OCI-LY1 (cell line): ENCODE results near the gene SSH3.
A peak's percentile ranks its signal among the peaks of the same experiment; 100 is the strongest.

Source experiments
- H2AFZ ChIP-seq: fragments of 200-600 bp; sonication (generic), shearing (Covaris generic); 2 replicates; pipeline ENCODE4 v1.6.0; 2014; ENCODE audit warnings: antibody characterized with exemption, mild to moderate bottlenecking, low read length
- H3F3A ChIP-seq: fragments of 200-600 bp; sonication (generic), shearing (Covaris generic); 2 replicates; pipeline ENCODE4 v1.6.0; 2014; ENCODE audit warnings: mild to moderate bottlenecking, antibody characterized with exemption, low read length, moderate library complexity; ENCODE audit not compliant: insufficient read depth
- H3K27ac ChIP-seq: fragments of 200-600 bp; sonication (generic); 2 replicates; pipeline ENCODE4 v1.5.1; 2014; ENCODE audit warnings: low read length, mixed run types, mild to moderate bottlenecking, low read depth; ENCODE audit not compliant: poor library complexity, severe bottlenecking
- H3K27me3 ChIP-seq: fragments of 200-600 bp; sonication (generic); 2 replicates; pipeline ENCODE4 v1.6.0; 2014; ENCODE audit warnings: antibody characterized with exemption, mild to moderate bottlenecking, low read length, moderate library complexity; ENCODE audit not compliant: insufficient read depth
- H3K36me3 ChIP-seq: fragments of 200-600 bp; sonication (generic); 2 replicates; pipeline ENCODE4 v1.6.1; 2014; ENCODE audit warnings: mild to moderate bottlenecking, antibody characterized with exemption, low read length, moderate library complexity, mixed read lengths; ENCODE audit not compliant: insufficient read depth
- H3K4me1 ChIP-seq: fragments of 200-600 bp; sonication (generic); 2 replicates; pipeline ENCODE4 v1.5.1; 2014; ENCODE audit warnings: mild to moderate bottlenecking, low read length, moderate library complexity; ENCODE audit not compliant: insufficient read depth, severe bottlenecking
- H3K4me2 ChIP-seq: fragments of 200-600 bp; sonication (generic), shearing (Covaris generic); 2 replicates; pipeline ENCODE4 v1.6.1; 2014; ENCODE audit warnings: low read length
- H3K4me3 ChIP-seq: fragments of 200-600 bp; sonication (generic); 2 replicates; pipeline ENCODE4 v1.5.1; 2014; ENCODE audit warnings: low read length, low read depth, mild to moderate bottlenecking, mixed read lengths; ENCODE audit not compliant: poor library complexity, severe bottlenecking
- H3K79me2 ChIP-seq: fragments of 200-600 bp; shearing (Covaris generic); 2 replicates; pipeline ENCODE4 v1.6.1; 2016; ENCODE audit warnings: mixed run types, low read length, mixed read lengths; ENCODE audit not compliant: insufficient read depth
- H3K9ac ChIP-seq: fragments of 200-600 bp; sonication (generic), shearing (Covaris generic); 2 replicates; pipeline ENCODE4 v1.6.1; 2014; ENCODE audit warnings: mild to moderate bottlenecking, low read length, mixed read lengths
- H3K9me2 ChIP-seq: fragments of 200-600 bp; sonication (generic), shearing (Covaris generic); 2 replicates; pipeline ENCODE4 v1.6.1; 2014; ENCODE audit warnings: low read depth, mild to moderate bottlenecking, low read length, mixed read lengths
- H3K9me3 ChIP-seq: fragments of 200-600 bp; shearing (Covaris generic); 2 replicates; pipeline ENCODE4 v1.6.1; 2014; ENCODE audit warnings: low read length, mixed read lengths
- H4K20me1 ChIP-seq: fragments of 200-600 bp; sonication (generic), shearing (Covaris generic); 2 replicates; pipeline ENCODE4 v1.6.0; 2016; ENCODE audit warnings: mild to moderate bottlenecking, low read length; ENCODE audit not compliant: insufficient read depth
- CTCF ChIP-seq: fragments of 200-600 bp; sonication (generic), shearing (Covaris generic); IDR thresholded peaks from 2 replicates; pipeline ENCODE4 v1.5.1; 2017; ENCODE audit warnings: mild to moderate bottlenecking, antibody characterized with exemption, low read length, moderate library complexity, mixed read lengths
- EZH2 ChIP-seq: fragments of 200-600 bp; sonication (generic), shearing (Covaris generic); IDR thresholded peaks from 2 replicates; pipeline ENCODE4 v1.8.0; 2017; ENCODE audit warnings: borderline replicate concordance, mixed run types, mild to moderate bottlenecking, antibody characterized with exemption, low read length, moderate library complexity, mixed read lengths

SSH3 gene

GRCh38 chr11:67349457-67349856 is 46.1 kb downstream of the SSH3 start:
- Histone ChIP-seq H3K4me2 (no peak overlapping the region), H4K20me1 (no peaks in the 10 kb centered on the region), H3K27me3 (no peaks in the 10 kb centered on the region), H3K9me3 (no peaks in the 10 kb centered on the region), H3K27ac (peak overlapping the region; percentile 17), H3K4me3 (no peak overlapping the region), H2AFZ (no peak overlapping the region), H3K36me3 (peaks cover 8% of the 10 kb centered on the region), H3K79me2 (no peaks in the 10 kb centered on the region), H3K9me2 (no peaks in the 10 kb centered on the region), H3K9ac (no peak overlapping the region), H3F3A (no peaks in the 10 kb centered on the region), H3K4me1 (peaks cover 52% of the 10 kb centered on the region)
- TF ChIP-seq EZH2 (no peak), CTCF (no peak)

- Histone ChIP-seq H4K20me1 (no peaks in the 10 kb centered on the region), H3K9ac (no peak overlapping the region), H3K36me3 (peaks cover 8% of the 10 kb centered on the region), H3K9me3 (no peaks in the 10 kb centered on the region), H3K27ac (peak overlapping the region; percentile 17), H3K9me2 (no peaks in the 10 kb centered on the region), H3K4me3 (no peak overlapping the region), H3K4me2 (no peak overlapping the region), H3K27me3 (no peaks in the 10 kb centered on the region), H3K79me2 (no peaks in the 10 kb centered on the region), H2AFZ (no peak overlapping the region), H3K4me1 (peaks cover 52% of the 10 kb centered on the region), H3F3A (no peaks in the 10 kb centered on the region)
- TF ChIP-seq CTCF (no peak), EZH2 (no peak)
Measured at GRCh38 chr11:67349928-67350465, 46.7 kb downstream of the SSH3 start.

- H3K27ac ChIP-seq: peak overlapping the region; percentile 98
- peak; percentile 87 for TF ChIP-seq CTCF
- no peak for TF ChIP-seq EZH2
- H3K36me3 ChIP-seq: peaks cover 8% of the 10 kb centered on the region
- H3K9me3 ChIP-seq: no peaks in the 10 kb centered on the region
- H3K9ac ChIP-seq: peak overlapping the region; percentile 93; the same call in 1 of the 2 replicates
- no peaks in the 10 kb centered on the region for H3K27me3 ChIP-seq
- H3K4me1 ChIP-seq: peaks cover 54% of the 10 kb centered on the region
- H4K20me1 ChIP-seq: no peaks in the 10 kb centered on the region
- H3K9me2 ChIP-seq: no peaks in the 10 kb centered on the region
- H2AFZ ChIP-seq: no peak overlapping the region
- no peaks in the 10 kb centered on the region for H3K79me2 ChIP-seq
- peak overlapping the region; percentile 91 for H3K4me2 ChIP-seq
- no peaks in the 10 kb centered on the region for H3F3A ChIP-seq
- H3K4me3 ChIP-seq: peak overlapping the region; percentile 78
Measured at GRCh38 chr11:67351275-67352005, 48.1 kb downstream of the SSH3 start.
